Keratinocyte (primary cell): ENCODE data around the gene REG4. TPM values are rescaled to one million over a fixed set of nuclear protein-coding genes. Genes with fewer than 3 reads are reported as not detected.

ENCODE experiments used
- DNase-seq: peaks from one replicate; pipeline ENCODE4 v3.0.0-alpha.2; 2011; ENCODE audit warnings: low read depth, missing footprints, low spot score
- FAIRE-seq: peaks from 2 replicates; lab custom pipeline; 2011; peaks lifted over from hg19 to GRCh38; lab: Jason Lieb, UNC
- H2AFZ ChIP-seq: 2 replicates; pipeline ENCODE4 v1.6.0; 2012; ENCODE audit warnings: low read length, control low read depth, inconsistent platforms; ENCODE audit not compliant: control insufficient read depth
- H3K27ac ChIP-seq: 2 replicates; pipeline ENCODE4 v1.5.1; 2011; ENCODE audit warnings: low read length; ENCODE audit not compliant: control insufficient read depth, insufficient read depth
- H3K27me3 ChIP-seq: 3 replicates; pipeline ENCODE4 v1.6.0; 2011; ENCODE audit warnings: low read length; ENCODE audit not compliant: control insufficient read depth, insufficient read depth; ENCODE audit errors: extremely low read depth
- H3K36me3 ChIP-seq, 2 experiments: 2 replicates in 1 of 2; 3 replicates in 1 of 2; pipeline ENCODE4 v1.5.1; 2011; ENCODE audit warnings: low read length in 2 of 2, mild to moderate bottlenecking in 1 of 2; ENCODE audit not compliant: control insufficient read depth in 2 of 2, insufficient read depth in 2 of 2; ENCODE audit errors: extremely low read depth in 1 of 2
- H3K4me1 ChIP-seq: 3 replicates; pipeline ENCODE4 v1.5.1; 2011; ENCODE audit warnings: low read length; ENCODE audit not compliant: control insufficient read depth, insufficient read depth; ENCODE audit errors: extremely low read depth
- H3K4me2 ChIP-seq: 3 replicates; pipeline ENCODE4 v1.6.0; 2011; ENCODE audit warnings: low read depth, low read length; ENCODE audit not compliant: control insufficient read depth, insufficient read depth; ENCODE audit errors: extremely low read depth
- H3K4me3 ChIP-seq, 3 experiments: fragments of 200-600 bp in 1 of 3; sonication (generic) in 1 of 3; 2 replicates in 2 of 3; 3 replicates in 1 of 3; pipeline ENCODE4 v1.5.1; 2011 to 2016; ENCODE audit warnings: low read length in 3 of 3, mild to moderate bottlenecking in 3 of 3, control low read depth in 2 of 3, inconsistent platforms in 1 of 3, low read depth in 1 of 3, mixed read lengths in 1 of 3, mixed run types in 1 of 3, moderate library complexity in 1 of 3; ENCODE audit not compliant: control insufficient read depth in 2 of 3, insufficient read depth in 2 of 3; ENCODE audit errors: extremely low read depth in 1 of 3
- H3K79me2 ChIP-seq: 2 replicates; pipeline ENCODE4 v1.6.0; 2012; ENCODE audit warnings: low read length; ENCODE audit not compliant: control insufficient read depth, insufficient read depth
- H3K9ac ChIP-seq: 3 replicates; pipeline ENCODE4 v1.6.0; 2011; ENCODE audit warnings: low read length; ENCODE audit not compliant: control insufficient read depth, insufficient read depth; ENCODE audit errors: extremely low read depth
- H3K9me1 ChIP-seq: 3 replicates; pipeline ENCODE4 v1.6.0; 2011; ENCODE audit warnings: low read length; ENCODE audit not compliant: control insufficient read depth, insufficient read depth; ENCODE audit errors: extremely low read depth
- H3K9me3 ChIP-seq: 2 replicates; pipeline ENCODE4 v1.5.1; 2012; ENCODE audit warnings: low read depth, low read length; ENCODE audit not compliant: control insufficient read depth
- H4K20me1 ChIP-seq: 3 replicates; pipeline ENCODE4 v1.6.0; 2011; ENCODE audit warnings: low read length; ENCODE audit not compliant: control insufficient read depth, insufficient read depth; ENCODE audit errors: extremely low read depth
- EZH2 ChIP-seq: IDR thresholded peaks from one replicate; pipeline ENCODE4 v1.6.1; 2012; ENCODE audit warnings: inconsistent platforms, mild to moderate bottlenecking, low read length, moderate library complexity
- dilution Hi-C: fragments of 300-500 bp; cut with MboI; formaldehyde crosslinking; loops from one replicate; pipeline ENCODE4 v1.7.0; 2020; ENCODE audit warnings: low sequenced_read_pairs; ENCODE audit not compliant: extremely low pct_ligation_motif_present
- polyA plus RNA-seq, 5 experiments: library from polyadenylated mRNA; depleted of rRNA in 3 of 5; stranded (reverse) in 3 of 5; stranded (forward) in 1 of 5; unstranded in 1 of 5; fragments of >200 nt; gene quantifications; 1 replicate in 1 of 5; 2 replicates in 3 of 5; 3 replicates in 1 of 5; pipeline versions ENCODE4 v1.2.1 to v1.2.3, GENCODE V29; 2011 to 2012; ENCODE audit warnings: missing spikeins in 2 of 5, low read depth in 1 of 5, low replicate concordance in 1 of 5
- TF ChIP-seq, protein P1 (sequence below), 3 experiments: IDR thresholded peaks in 1 of 3; conservative IDR thresholded peaks in 1 of 3; optimal IDR thresholded peaks in 1 of 3; 2 replicates in 2 of 3; 3 replicates in 1 of 3; pipeline versions ENCODE3 to v1.5.1; 2011; ENCODE audit warnings: low read length in 3 of 3, mild to moderate bottlenecking in 3 of 3, moderate library complexity in 2 of 3, control low read depth in 1 of 3, inconsistent platforms in 1 of 3; ENCODE audit not compliant: insufficient read depth in 2 of 3; ENCODE audit errors: extremely low read depth in 1 of 3

Gene REG4
- polyA plus RNA-seq, 1 donor (not counting 4 experiments of a cell fraction or from before 2014, with no cell fraction given) = not detected

- dilution Hi-C loops = no loop called here
- DNase-seq (no peak), FAIRE-seq (no peak)
- TF ChIP-seq, protein P1, sequence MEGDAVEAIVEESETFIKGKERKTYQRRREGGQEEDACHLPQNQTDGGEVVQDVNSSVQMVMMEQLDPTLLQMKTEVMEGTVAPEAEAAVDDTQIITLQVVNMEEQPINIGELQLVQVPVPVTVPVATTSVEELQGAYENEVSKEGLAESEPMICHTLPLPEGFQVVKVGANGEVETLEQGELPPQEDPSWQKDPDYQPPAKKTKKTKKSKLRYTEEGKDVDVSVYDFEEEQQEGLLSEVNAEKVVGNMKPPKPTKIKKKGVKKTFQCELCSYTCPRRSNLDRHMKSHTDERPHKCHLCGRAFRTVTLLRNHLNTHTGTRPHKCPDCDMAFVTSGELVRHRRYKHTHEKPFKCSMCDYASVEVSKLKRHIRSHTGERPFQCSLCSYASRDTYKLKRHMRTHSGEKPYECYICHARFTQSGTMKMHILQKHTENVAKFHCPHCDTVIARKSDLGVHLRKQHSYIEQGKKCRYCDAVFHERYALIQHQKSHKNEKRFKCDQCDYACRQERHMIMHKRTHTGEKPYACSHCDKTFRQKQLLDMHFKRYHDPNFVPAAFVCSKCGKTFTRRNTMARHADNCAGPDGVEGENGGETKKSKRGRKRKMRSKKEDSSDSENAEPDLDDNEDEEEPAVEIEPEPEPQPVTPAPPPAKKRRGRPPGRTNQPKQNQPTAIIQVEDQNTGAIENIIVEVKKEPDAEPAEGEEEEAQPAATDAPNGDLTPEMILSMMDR (optimal IDR thresholded peaks at IDR 0.05 in 1 of 3, IDR thresholded peaks at IDR 0.05 in 1 of 3, conservative IDR thresholded peaks at IDR 0.05 in 1 of 3; ENCODE audit: extremely low read depth in 1 of 3, insufficient read depth in 2 of 3, low read length in 3 of 3) = no peak
- no peak for TF ChIP-seq EZH2
- Histone ChIP-seq H3K36me3 (no peaks in the 10 kb centered on the region), H3K27ac (no peak overlapping the region), H3K4me1 (no peaks in the 10 kb centered on the region), H3K4me3 (no peak overlapping the region), H3K9me3 (no peaks in the 10 kb centered on the region), H3K27me3 (no peaks in the 10 kb centered on the region), H3K9me1 (no peaks in the 10 kb centered on the region), H3K4me2 (no peak overlapping the region), H2AFZ (no peak overlapping the region), H3K79me2 (no peaks in the 10 kb centered on the region), H3K9ac (no peak overlapping the region), H4K20me1 (no peaks in the 10 kb centered on the region)
Measured at GRCh38 chr1:119794876-119795240, 16.4 kb downstream of the REG4 start.

DNA sequence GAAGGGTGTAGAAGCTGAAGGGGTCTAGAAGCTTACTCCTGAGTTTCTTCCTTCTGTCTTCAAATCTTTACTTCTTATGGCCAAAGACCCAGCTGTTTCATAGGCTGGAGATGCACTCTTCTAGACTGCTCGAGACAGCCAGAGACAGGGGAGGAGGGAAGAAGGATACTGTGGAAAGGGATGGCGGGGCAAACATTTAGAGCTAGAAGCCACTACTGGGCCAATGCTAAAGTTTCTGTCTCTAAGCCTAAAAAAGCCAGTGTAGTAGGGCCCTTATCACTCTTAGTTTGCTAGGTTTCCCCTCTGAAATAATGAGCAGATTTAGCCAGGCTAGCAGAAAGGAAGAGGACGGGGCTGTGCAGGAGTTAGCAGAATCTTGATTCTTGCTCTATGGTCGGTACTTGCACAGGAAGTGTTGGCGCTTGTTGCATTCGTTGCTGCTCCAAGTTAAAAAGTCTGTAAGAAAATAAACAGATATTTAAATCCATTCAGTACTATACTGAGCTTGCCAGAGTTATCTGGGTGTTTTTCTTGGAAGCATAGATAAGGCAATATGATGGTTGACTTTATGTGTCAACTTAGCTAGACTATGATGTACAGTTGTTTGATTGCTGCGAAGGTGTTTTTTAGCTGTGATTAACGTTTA is 16.9 kb downstream of the REG4 start:
- H3K9me1 ChIP-seq = no peaks in the 10 kb centered on the region
- no peaks in the 10 kb centered on the region for H3K4me1 ChIP-seq
- no peaks in the 10 kb centered on the region for H3K9me3 ChIP-seq
- H3K36me3 ChIP-seq = no peaks in the 10 kb centered on the region
- no peak overlapping the region for H3K4me2 ChIP-seq
- FAIRE-seq (no peak), DNase-seq (no peak)
- no peak overlapping the region for H3K9ac ChIP-seq
- no peak overlapping the region for H3K27ac ChIP-seq
- no peaks in the 10 kb centered on the region for H3K79me2 ChIP-seq
- no peak overlapping the region for H3K4me3 ChIP-seq
- no peaks in the 10 kb centered on the region for H3K27me3 ChIP-seq
- H2AFZ ChIP-seq = no peak overlapping the region
- no peaks in the 10 kb centered on the region for H4K20me1 ChIP-seq
- no peak for TF ChIP-seq EZH2
- TF ChIP-seq, protein P1 (optimal IDR thresholded peaks at IDR 0.05 in 1 of 3, IDR thresholded peaks at IDR 0.05 in 1 of 3, conservative IDR thresholded peaks at IDR 0.05 in 1 of 3; ENCODE audit: extremely low read depth in 1 of 3, insufficient read depth in 2 of 3, low read length in 3 of 3) = no peak
- dilution Hi-C loops = no loop called here
